HTERT RPE-1 (cell line): ENCODE data around the gene HSPH1.
"Not testable (repeated sequence)": the region's sequence is repeated elsewhere in the genome, so short reads cannot be mapped to it uniquely, and the experiment has no call there.

ENCODE experiments used
- in situ Hi-C: fragments of 300-500 bp; cut with MboI; formaldehyde crosslinking; loops from 4 replicates; pipeline ENCODE4 v1.14.3; 2020; ENCODE audit warnings: low sequenced_read_pairs

The HSPH1 gene

GRCh38 chr13:31097911-31098434 is 63.7 kb downstream of the HSPH1 start:
- in situ Hi-C loops, result not testable (repeated sequence)

- in situ Hi-C loops, result no loop called here
Observed at GRCh38 chr13:31096654-31097302, 64.9 kb downstream of the HSPH1 start.

DNA sequence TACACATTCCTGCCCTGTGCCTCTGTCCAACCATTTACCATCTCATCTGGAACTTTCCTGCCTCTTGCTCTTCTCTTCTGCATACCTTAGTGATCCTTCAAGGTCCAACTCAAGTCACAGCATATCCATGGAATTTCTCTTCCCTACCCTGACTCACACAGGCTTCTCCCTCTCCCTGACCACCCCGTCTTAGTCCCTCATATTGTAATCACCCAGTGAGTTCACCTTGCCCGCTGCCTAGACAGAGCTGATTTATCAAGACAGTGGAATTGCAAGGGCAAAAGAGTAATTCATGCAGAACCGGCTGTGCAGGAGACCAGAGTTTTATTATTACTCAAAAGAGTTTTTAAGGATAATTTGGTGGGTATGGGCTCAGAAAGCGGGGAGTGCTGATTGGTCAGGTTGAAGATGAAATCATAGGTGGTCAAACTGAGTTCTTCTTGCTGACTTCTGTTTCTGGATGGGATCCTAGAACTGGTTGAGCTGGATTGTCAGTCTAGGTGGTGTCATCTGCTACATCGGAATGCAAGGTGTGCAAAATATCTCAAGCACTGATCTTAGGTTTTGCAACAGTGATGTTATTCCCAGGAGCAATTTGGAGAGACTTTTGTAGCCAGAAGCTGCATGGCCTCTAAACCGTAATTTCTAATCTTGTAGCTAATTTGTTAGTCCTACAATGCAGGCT is 67.2 kb downstream of the HSPH1 start:
- in situ Hi-C loops, result no loop called here

DNA sequence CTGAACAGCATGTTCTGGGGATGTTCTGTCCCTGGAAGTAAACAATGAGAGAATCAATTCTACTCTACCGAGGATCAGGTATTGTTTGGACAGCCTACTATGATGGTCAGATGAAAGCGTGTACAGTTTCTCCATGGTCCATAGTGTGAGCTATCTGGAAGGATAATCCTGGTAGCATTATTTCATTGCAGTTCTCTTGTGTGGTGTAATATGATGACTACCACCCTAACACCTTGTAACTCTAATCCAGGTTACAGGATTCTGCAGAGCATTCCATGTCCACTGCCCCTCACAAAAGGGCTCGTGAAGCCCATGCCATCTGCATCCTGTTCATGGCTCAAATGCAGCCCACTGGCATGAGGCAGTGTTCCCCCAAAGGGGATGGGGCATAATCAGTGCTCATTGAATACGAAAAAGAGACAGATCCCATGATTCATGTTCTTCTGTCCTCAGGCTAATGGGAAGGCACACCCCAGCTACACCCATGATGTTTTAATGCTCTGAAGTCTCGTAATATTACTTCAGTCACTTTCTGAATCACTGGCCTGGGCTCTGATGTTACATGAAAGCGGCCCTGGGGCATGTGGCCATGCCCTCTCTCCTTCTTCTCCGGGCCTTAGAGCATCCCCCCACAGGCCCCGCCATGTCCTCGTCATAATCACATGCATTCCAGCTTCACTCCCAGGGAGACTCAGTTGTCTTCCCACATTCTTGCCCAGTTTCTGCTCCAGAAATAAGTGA is 68.4 kb downstream of the HSPH1 start:
- in situ Hi-C loops, result no loop called here

DNA sequence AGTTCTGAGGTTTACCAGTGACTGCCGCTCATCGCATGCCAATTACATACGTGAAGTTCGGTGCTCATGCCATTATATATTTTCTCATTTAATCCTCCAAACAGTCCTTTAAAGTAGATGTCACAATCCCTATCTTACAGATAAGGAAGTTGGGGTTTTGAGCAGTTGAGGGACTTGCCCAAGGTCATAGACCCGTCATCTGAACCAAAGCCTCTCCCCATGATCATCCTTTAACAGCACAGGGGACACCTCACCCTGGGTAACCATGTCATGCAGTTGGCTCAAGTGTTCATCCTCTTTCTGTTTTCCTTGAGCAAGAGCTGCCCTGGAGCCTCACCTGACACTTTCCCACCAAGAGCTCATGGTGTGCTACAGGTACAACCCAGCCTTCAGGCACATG is 69.1 kb downstream of the HSPH1 start:
- in situ Hi-C loops, result no loop called here

DNA sequence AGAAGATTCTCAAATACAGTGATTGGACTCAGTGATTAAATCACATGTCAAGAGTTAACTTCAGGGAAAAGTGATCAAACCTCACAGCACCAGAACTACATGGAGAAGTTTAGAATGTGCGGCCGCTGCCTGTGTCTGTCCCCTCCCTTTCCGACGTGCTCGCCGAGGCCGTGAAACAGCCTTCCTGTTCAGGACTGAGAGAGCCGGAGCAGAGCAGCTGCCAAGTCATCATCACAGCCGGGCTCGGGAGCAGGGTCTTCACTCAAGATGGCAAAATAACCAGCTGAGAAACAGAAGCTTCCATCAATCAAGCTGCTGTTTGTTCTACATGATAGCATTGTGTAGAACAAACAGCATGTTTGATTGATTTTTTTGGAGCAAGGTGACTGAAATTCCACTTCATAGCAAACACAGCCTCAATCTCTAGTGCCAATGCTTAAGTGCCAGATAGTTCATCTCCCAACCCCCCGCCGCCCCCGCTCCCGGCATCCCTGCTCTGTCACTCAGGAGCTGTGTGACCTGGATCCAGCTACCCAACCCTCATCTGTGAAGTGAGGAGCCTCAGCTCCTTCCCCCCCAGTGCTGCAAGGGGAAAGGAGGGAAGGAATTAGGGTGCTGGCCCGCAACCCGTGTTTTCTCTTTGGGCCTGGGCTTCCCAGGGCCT is 70.6 kb downstream of the HSPH1 start:
- in situ Hi-C loops, result no loop called here

DNA sequence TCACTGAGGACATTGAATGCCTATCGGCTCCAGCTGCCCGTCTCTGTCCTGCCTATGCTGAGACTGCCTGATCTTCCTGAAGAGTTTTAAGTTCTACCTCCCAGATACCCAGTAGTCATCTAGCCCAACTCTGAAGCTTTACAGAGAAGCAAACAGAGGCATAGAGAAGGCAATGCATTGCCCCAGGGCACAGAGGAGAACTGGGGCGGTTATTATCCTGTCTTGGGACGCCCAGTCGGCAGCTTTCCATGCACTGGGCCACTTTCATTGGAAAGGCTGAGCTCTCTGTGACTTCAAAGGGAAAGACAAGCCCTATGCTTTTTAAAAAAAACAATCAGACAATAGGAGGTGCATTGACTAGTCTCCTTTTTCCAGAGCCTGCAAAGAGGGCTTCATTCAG is 71.6 kb downstream of the HSPH1 start:
- in situ Hi-C loops, result no loop called here

GRCh38 chr13:31089649-31090048 is 72.1 kb downstream of the HSPH1 start:
- in situ Hi-C loops, result no loop called here

GRCh38 chr13:31088826-31089420 is 72.8 kb downstream of the HSPH1 start:
- in situ Hi-C loops, result no loop called here
